K562 (cell line): Measurements from ENCODE around the gene ECI1.

ENCODE experiments used
- EZH2 ChIP-seq: IDR thresholded peaks from 2 replicates; pipeline ENCODE4 v1.6.1; 2012; ENCODE audit warnings: low read depth, mild to moderate bottlenecking, inconsistent platforms, low read length, borderline replicate concordance
- RBBP5 ChIP-seq: fragments of 200-600 bp; sonication (generic); IDR thresholded peaks from 2 replicates; pipeline ENCODE4 v1.6.1; 2012; ENCODE audit warnings: borderline replicate concordance, mild to moderate bottlenecking, low read length, control low read depth, inconsistent platforms; ENCODE audit not compliant: insufficient read depth, poor library complexity, severe bottlenecking
- ZNF431 ChIP-seq: sonication (generic); formaldehyde crosslinking; IDR thresholded peaks from 2 replicates; pipeline ENCODE4 v1.8.0; 2022; ENCODE audit warnings: mild to moderate bottlenecking, missing genetic modification reagents
- TF ChIP-seq, protein P1 (sequence below), 3 experiments: IDR thresholded peaks in 2 of 3; conservative IDR thresholded peaks in 1 of 3; 2 replicates each; pipeline ENCODE4 v1.5.1; 2011 to 2012; ENCODE audit warnings: low read length in 3 of 3, mild to moderate bottlenecking in 3 of 3, control low read depth in 2 of 3, improper control_type of control experiment in 1 of 3, inconsistent platforms in 1 of 3, low read depth in 1 of 3, mixed read lengths in 1 of 3, moderate library complexity in 1 of 3; ENCODE audit not compliant: insufficient read depth in 2 of 3
- TF ChIP-seq, protein P2 (sequence below), 2 experiments: fragments of 450-650 bp in 1 of 2; sonication (generic) in 1 of 2; formaldehyde crosslinking in 1 of 2; IDR thresholded peaks; 2 replicates each; pipeline versions ENCODE4 v1.7.1 to v1.9.0; 2016 to 2022; ENCODE audit warnings: inconsistent platforms in 1 of 2, mild to moderate bottlenecking in 1 of 2, missing genetic modification reagents in 1 of 2
- TF ChIP-seq, protein P3 (sequence below): fragments of 450-650 bp; IDR thresholded peaks from one replicate; pipeline ENCODE4 v1.6.1; 2018; ENCODE audit warnings: mild to moderate bottlenecking, moderate library complexity; ENCODE audit not compliant: partially characterized antibody

DNA sequence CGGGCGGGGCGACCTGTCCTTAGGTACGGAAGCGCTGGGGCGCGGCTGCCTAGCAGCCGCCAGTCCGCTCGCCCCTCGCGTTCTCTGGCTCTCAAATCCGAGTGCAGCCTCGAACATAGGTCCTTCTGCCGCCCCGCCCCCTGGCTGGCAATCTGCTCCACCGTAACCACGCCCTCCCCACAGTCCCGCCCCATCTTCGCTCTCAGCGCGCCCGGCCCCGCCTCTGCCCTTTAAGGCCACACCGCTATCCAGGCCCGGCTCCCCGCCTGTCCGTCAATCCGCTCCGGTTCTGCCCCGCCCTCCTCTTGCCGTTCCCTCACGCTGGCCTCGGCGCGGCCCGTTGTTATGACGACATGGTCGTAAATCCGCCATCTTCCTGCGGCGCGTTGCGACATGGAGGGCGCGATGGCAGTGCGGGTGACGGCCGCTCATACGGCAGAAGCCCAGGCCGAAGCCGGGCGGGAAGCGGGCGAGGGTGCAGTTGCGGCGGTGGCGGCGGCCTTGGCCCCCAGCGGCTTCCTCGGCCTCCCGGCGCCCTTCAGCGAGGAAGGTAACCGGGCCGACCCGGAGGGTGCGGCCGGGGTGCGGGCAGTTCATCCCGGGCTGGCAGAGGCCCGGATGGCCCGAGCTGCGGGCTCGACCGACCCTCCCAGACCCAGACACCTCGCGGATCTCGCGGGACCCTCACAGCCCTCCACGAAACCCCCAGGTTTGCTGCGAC lies 28.0 kb downstream of the ECI1 start, which contains the start of gene E4F1:
- TF ChIP-seq, protein P1, sequence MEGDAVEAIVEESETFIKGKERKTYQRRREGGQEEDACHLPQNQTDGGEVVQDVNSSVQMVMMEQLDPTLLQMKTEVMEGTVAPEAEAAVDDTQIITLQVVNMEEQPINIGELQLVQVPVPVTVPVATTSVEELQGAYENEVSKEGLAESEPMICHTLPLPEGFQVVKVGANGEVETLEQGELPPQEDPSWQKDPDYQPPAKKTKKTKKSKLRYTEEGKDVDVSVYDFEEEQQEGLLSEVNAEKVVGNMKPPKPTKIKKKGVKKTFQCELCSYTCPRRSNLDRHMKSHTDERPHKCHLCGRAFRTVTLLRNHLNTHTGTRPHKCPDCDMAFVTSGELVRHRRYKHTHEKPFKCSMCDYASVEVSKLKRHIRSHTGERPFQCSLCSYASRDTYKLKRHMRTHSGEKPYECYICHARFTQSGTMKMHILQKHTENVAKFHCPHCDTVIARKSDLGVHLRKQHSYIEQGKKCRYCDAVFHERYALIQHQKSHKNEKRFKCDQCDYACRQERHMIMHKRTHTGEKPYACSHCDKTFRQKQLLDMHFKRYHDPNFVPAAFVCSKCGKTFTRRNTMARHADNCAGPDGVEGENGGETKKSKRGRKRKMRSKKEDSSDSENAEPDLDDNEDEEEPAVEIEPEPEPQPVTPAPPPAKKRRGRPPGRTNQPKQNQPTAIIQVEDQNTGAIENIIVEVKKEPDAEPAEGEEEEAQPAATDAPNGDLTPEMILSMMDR (IDR thresholded peaks at IDR 0.05 in 2 of 3, conservative IDR thresholded peaks at IDR 0.05 in 1 of 3; ENCODE audit: insufficient read depth in 2 of 3, low read depth in 1 of 3, low read length in 3 of 3), result 0 out of 6 replicates have a peak, but pooled peaks of 1 of the 3 experiments have one; percentile 1
- TF ChIP-seq RBBP5, result peak; percentile 85
- no peak for TF ChIP-seq EZH2
- TF ChIP-seq ZNF431 (CRISPR knock-in tag), result 0 out of 2 replicates have a peak, but pooled peaks have one; percentile 11
- TF ChIP-seq, protein P2, sequence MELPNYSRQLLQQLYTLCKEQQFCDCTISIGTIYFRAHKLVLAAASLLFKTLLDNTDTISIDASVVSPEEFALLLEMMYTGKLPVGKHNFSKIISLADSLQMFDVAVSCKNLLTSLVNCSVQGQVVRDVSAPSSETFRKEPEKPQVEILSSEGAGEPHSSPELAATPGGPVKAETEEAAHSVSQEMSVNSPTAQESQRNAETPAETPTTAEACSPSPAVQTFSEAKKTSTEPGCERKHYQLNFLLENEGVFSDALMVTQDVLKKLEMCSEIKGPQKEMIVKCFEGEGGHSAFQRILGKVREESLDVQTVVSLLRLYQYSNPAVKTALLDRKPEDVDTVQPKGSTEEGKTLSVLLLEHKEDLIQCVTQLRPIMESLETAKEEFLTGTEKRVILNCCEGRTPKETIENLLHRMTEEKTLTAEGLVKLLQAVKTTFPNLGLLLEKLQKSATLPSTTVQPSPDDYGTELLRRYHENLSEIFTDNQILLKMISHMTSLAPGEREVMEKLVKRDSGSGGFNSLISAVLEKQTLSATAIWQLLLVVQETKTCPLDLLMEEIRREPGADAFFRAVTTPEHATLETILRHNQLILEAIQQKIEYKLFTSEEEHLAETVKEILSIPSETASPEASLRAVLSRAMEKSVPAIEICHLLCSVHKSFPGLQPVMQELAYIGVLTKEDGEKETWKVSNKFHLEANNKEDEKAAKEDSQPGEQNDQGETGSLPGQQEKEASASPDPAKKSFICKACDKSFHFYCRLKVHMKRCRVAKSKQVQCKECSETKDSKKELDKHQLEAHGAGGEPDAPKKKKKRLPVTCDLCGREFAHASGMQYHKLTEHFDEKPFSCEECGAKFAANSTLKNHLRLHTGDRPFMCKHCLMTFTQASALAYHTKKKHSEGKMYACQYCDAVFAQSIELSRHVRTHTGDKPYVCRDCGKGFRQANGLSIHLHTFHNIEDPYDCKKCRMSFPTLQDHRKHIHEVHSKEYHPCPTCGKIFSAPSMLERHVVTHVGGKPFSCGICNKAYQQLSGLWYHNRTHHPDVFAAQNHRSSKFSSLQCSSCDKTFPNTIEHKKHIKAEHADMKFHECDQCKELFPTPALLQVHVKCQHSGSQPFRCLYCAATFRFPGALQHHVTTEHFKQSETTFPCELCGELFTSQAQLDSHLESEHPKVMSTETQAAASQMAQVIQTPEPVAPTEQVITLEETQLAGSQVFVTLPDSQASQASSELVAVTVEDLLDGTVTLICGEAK (IDR thresholded peaks at IDR 0.05), result no peak
- TF ChIP-seq, protein P2 (CRISPR knock-in tag; IDR thresholded peaks at IDR 0.05), result no peak
- TF ChIP-seq, protein P3, sequence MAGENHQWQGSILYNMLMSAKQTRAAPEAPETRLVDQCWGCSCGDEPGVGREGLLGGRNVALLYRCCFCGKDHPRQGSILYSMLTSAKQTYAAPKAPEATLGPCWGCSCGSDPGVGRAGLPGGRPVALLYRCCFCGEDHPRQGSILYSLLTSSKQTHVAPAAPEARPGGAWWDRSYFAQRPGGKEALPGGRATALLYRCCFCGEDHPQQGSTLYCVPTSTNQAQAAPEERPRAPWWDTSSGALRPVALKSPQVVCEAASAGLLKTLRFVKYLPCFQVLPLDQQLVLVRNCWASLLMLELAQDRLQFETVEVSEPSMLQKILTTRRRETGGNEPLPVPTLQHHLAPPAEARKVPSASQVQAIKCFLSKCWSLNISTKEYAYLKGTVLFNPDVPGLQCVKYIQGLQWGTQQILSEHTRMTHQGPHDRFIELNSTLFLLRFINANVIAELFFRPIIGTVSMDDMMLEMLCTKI, result no peak
